T-helper 9 cell (primary cell): ENCODE measurements around the gene NDUFB3.

ENCODE experiments used
- DNase-seq: peaks from one replicate; pipeline ENCODE4 v3.0.0-alpha.2; 2020

NDUFB3 gene

GRCh38 chr2:201130524-201131186, 58.9 kb downstream of the NDUFB3 start:
- DNase-seq: no peak

GRCh38 chr2:201132518-201132917, 60.7 kb downstream of the NDUFB3 start:
- DNase-seq: no peak
